ENCODE results near the gene PRRC2A.

- no peak for TF ChIP-seq EP300 (IDR thresholded peaks at IDR 0.05)
- TF ChIP-seq CTCF (IDR thresholded peaks at IDR 0.05) = no peak
- TF ChIP-seq POLR2AphosphoS5 (IDR thresholded peaks at IDR 0.05) = no peak
- no peak for TF ChIP-seq POLR2A (IDR thresholded peaks at IDR 0.05)
Measured at GRCh38 chr6:31659649-31660380, 39.3 kb downstream of the PRRC2A start.
